ENCODE results near the gene C14orf132.

DNA sequence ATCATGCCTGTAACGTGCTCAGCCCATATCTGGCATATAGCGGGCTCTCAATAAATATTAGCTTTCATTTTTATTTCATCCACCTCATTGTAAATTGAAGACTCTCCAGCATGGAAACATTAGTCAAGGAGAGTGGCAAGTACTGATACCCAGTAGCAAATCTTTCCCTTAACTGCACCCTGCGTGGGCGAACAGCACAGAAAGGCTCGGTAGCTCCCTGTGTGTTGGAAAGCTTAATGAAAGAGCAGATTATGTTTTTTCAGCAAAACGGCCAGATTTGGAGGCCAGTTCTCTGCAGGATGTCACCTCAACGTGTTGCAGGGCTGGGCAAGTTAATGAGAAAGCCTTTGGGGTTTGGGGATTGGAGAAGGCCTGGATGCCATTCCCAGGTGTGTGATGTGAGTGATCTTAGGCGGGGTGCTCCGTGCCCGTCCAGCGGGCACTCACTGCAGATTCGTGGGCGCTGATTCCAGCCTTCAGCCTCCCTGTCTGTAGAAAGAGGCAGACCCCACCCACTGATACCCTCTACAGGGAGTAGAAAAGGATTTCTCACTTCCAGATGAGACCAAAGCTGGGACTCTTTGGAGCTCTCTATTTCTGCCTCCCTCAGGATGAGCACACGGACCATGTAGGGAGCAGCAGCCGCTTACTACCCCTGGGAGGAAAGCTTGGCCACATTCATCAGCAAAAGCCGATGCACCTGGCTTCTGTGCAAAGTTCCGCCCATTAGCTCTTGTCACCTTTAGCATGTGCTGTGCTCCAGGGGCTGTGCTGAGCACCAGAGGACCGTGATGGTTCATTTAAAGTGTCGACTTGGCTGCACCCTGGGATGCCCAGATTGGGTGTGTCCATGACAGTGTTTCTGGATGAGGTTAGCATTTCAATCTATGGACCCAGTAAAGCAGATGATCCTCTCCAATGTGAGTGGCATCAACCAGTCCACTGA, 29.1 kb downstream of the C14orf132 start:
- TF ChIP-seq YY1 (IDR thresholded peaks at IDR 0.05; ENCODE audit: insufficient read depth, insufficient read length) (no peak), ZNF274 (IDR thresholded peaks at IDR 0.05; ENCODE audit: low read depth, low read length) (no peak), SUZ12 (IDR thresholded peaks at IDR 0.05; ENCODE audit: extremely low read depth, insufficient read depth, insufficient read length) (no peak)
